GM23248 (cell line): ENCODE measurements around the gene EXOC2. TPM values are rescaled to one million over a fixed set of nuclear protein-coding genes. Genes with fewer than 3 reads are reported as not detected.
"Not testable (repeated sequence)": the region's sequence is repeated elsewhere in the genome, so short reads cannot be mapped to it uniquely, and the experiment has no call there.

Experiments
- DNase-seq: peaks from one replicate; pipeline ENCODE4 v3.0.0-alpha.2; 2015
- H2AFZ ChIP-seq: fragments of 200-600 bp; sonication (generic); 2 replicates; pipeline ENCODE4 v1.6.1; 2016; ENCODE audit warnings: antibody characterized with exemption
- H3F3A ChIP-seq: fragments of 200-600 bp; sonication (generic); 2 replicates; pipeline ENCODE4 v1.6.1; 2016; ENCODE audit warnings: mild to moderate bottlenecking, antibody characterized with exemption, mixed run types; ENCODE audit not compliant: insufficient read depth
- H3K27ac ChIP-seq: fragments of 200-600 bp; sonication (generic); 2 replicates; pipeline ENCODE4 v1.5.1; 2016; ENCODE audit warnings: mild to moderate bottlenecking
- H3K27me3 ChIP-seq: fragments of 200-600 bp; sonication (generic); replicated peaks from 2 replicates; pipeline ENCODE4 v1.6.1; 2016; ENCODE audit warnings: mild to moderate bottlenecking; ENCODE audit not compliant: insufficient read depth
- H3K36me3 ChIP-seq: fragments of 200-600 bp; sonication (generic); 2 replicates; pipeline ENCODE4 v1.6.1; 2016; ENCODE audit warnings: low read depth, mild to moderate bottlenecking
- H3K4me1 ChIP-seq: fragments of 200-600 bp; sonication (generic); 2 replicates; pipeline ENCODE4 v1.6.1; 2016; ENCODE audit warnings: mild to moderate bottlenecking; ENCODE audit not compliant: insufficient read depth
- H3K4me2 ChIP-seq: fragments of 200-600 bp; sonication (generic); one replicate; pipeline ENCODE4 v1.6.1; 2016; ENCODE audit warnings: mild to moderate bottlenecking; ENCODE audit not compliant: unreplicated experiment
- H3K4me3 ChIP-seq: fragments of 200-600 bp; sonication (generic); 2 replicates; pipeline ENCODE4 v1.5.1; 2016; ENCODE audit warnings: mild to moderate bottlenecking
- H3K79me2 ChIP-seq: fragments of 200-600 bp; sonication (generic); 2 replicates; pipeline ENCODE4 v1.6.1; 2016; ENCODE audit warnings: mild to moderate bottlenecking; ENCODE audit not compliant: insufficient read depth
- H3K9ac ChIP-seq: fragments of 200-600 bp; sonication (generic); 2 replicates; pipeline ENCODE4 v1.6.1; 2016; ENCODE audit warnings: mild to moderate bottlenecking
- H3K9me2 ChIP-seq: fragments of 200-600 bp; sonication (generic); 2 replicates; pipeline ENCODE4 v1.6.1; 2016; ENCODE audit warnings: mixed run types, mild to moderate bottlenecking, moderate library complexity; ENCODE audit not compliant: insufficient read depth
- H3K9me3 ChIP-seq: fragments of 200-600 bp; sonication (generic); one replicate; pipeline ENCODE4 v1.6.1; 2017; ENCODE audit warnings: low read depth
- H4K20me1 ChIP-seq: fragments of 200-600 bp; sonication (generic); 2 replicates; pipeline ENCODE4 v1.6.0; 2016; ENCODE audit not compliant: insufficient read depth
- EZH2 ChIP-seq: fragments of 200-600 bp; sonication (generic); IDR thresholded peaks from 2 replicates; pipeline ENCODE4 v1.6.1; 2018; ENCODE audit warnings: antibody characterized with exemption, mild to moderate bottlenecking; ENCODE audit not compliant: insufficient read depth, poor library complexity, severe bottlenecking
- EZH2phosphoT487 ChIP-seq: fragments of 200-600 bp; sonication (generic); IDR thresholded peaks from 2 replicates; pipeline ENCODE4 v1.6.1; 2018; ENCODE audit warnings: antibody characterized with exemption, moderate library complexity, mild to moderate bottlenecking, low read depth; ENCODE audit not compliant: insufficient read depth
- WGBS, 2 experiments: methylation state at CpG; one replicate each; pipeline ENCODE4 v1.1.6; 2015 to 2017; ENCODE audit warnings: low lambda C conversion rate in 2 of 2, low coverage in 1 of 2; ENCODE audit errors: missing lambda C conversion rate in 2 of 2; 5-methylcytosine and 5-hydroxymethylcytosine counted together
- in situ Hi-C: fragments of 300-500 bp; cut with MboI; formaldehyde crosslinking; loops from 2 replicates; pipeline ENCODE4 v1.15.0; 2020
- polyA plus RNA-seq: library from polyadenylated mRNA; unstranded; fragments of >200 nt; fragmentation: Nextera tagmentation; extraction: Ambion mirVana; gene quantifications from 2 replicates; pipeline ENCODE4 v1.2.1, GENCODE V29; 2016
- total RNA-seq: library from RNA; depleted of rRNA; stranded (reverse); fragments of >200 nt; shearing (Covaris generic); gene quantifications from 2 replicates; pipeline ENCODE4 v1.2.3, GENCODE V29; 2014

The EXOC2 gene
- total and polyA plus RNA-seq, 2 experiments from 2014 or later = 17.5 to 32.9 TPM

GRCh38 chr6:699319-699718, 6.4 kb upstream of the EXOC2 start:
- WGBS, 2 experiments = 89 to 93% methylated on average over 6 of the region's 6 CpGs

DNA sequence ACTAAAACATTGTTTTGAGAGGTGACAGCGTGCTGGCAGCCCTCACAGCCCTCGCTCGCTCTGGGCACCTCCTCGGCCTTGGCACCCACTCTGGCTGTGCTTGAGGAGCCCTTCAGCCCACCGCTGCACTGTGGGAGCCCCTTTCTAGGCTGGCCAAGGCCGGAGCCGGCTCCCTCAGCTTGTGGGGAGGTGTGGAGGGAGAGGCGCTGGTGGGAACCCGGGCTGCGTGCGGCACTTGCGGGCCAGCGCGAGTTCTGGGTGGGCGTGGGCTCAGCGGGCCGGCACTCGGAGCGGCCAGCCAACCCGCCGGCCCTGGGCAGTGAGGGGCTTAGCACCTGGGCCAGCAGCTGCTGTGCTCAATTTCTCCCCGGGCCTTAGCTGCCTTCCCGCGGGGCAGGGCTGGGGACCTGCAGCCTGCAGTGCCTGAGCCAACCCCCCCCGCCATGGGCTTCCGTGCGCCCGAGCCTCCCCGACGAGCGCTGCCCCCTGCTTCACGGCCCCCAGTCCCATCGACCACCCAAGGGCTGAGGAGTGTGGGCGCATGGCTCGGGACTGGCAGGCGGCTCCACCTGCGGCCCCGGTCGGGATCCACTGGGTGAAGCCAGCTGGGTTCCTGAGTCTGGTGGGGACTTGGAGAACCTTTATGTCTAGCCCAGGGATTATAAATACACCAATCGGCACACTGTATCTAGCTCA, 1.6 kb upstream of the EXOC2 start:
- H4K20me1 ChIP-seq, H3F3A ChIP-seq, H3K27me3 ChIP-seq, H3K9me3 ChIP-seq, H3K4me3 ChIP-seq, H3K4me2 ChIP-seq, H2AFZ ChIP-seq, H3K36me3 ChIP-seq, in situ Hi-C loops, H3K27ac ChIP-seq, H3K4me1 ChIP-seq, H3K9me2 ChIP-seq, H3K9ac ChIP-seq, DNase-seq: not testable (repeated sequence)
- H3K79me2 ChIP-seq = peaks cover 29% of the 10 kb centered on the region
- 95% methylated on average over 24 to 35 of the region's 40 CpGs for WGBS, 2 experiments

More at GRCh38 chr6:699319-699718, 6.4 kb upstream of the EXOC2 start:
- H3K27ac ChIP-seq = no peak overlapping the region
- no peaks in the 10 kb centered on the region for H4K20me1 ChIP-seq
- H3K9ac ChIP-seq = no peak overlapping the region
- no peaks in the 10 kb centered on the region for H3F3A ChIP-seq
- no peak overlapping the region for H2AFZ ChIP-seq
- in situ Hi-C loops = no loop called here
- TF ChIP-seq EZH2 (no peak), EZH2phosphoT487 (no peak)
- no peak overlapping the region for H3K4me3 ChIP-seq
- H3K4me2 ChIP-seq = no peak overlapping the region
- H3K36me3 ChIP-seq = no peaks in the 10 kb centered on the region
- H3K9me2 ChIP-seq = no peaks in the 10 kb centered on the region
- H3K79me2 ChIP-seq = no peaks in the 10 kb centered on the region
- no peaks in the 10 kb centered on the region for H3K4me1 ChIP-seq
- no peak for DNase-seq
- H3K9me3 ChIP-seq = no peaks in the 10 kb centered on the region
- no peaks in the 10 kb centered on the region for H3K27me3 ChIP-seq

- Histone ChIP-seq H3K9me3 (no peaks in the 10 kb centered on the region), H3K27me3 (no peaks in the 10 kb centered on the region), H3F3A (no peaks in the 10 kb centered on the region), H2AFZ (peak overlapping the region; percentile 97; the same call in 1 of the 2 replicates), H3K9ac (peak overlapping the region; percentile 78), H3K9me2 (no peaks in the 10 kb centered on the region), H3K27ac (no peak overlapping the region), H3K4me2 (peak overlapping the region; percentile 54), H3K36me3 (no peaks in the 10 kb centered on the region), H3K79me2 (peaks cover 38% of the 10 kb centered on the region), H3K4me3 (peak overlapping the region; percentile 91), H4K20me1 (peaks cover 6% of the 10 kb centered on the region; the same call in 1 of the 2 replicates), H3K4me1 (peaks cover 9% of the 10 kb centered on the region)
- in situ Hi-C loops = no loop called here
- no peak for DNase-seq
- 84 to 89% methylated on average over 1 to 12 of the region's 12 CpGs for WGBS, 2 experiments
- TF ChIP-seq EZH2phosphoT487 (no peak), EZH2 (no peak)
These were observed 727 bp upstream of the EXOC2 start for GRCh38 chr6:693723-694009.

DNA sequence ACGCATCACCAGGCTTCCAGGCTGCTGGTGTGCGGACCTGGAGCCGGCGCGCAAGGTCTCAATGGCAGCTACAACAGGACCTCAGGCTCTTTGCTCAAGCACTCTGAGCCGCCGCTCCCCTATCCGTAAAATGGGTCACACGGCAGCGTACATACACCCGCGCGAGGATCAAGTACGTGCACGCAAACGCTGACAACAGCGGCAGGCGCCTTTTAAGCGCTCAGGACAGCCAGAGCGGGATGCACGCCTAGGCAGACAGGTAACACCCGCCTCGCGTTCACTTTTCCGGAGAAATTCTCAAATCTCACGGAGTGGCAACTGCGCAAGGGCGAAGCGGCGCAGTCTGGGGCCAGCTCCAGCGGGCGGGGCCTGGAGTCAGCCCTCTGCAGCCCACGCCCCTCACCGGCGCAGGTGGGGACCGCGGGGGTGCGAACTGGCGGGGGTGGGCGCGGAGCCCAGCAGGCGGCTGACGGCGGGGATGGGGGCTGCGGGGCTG, 535 bp downstream of the EXOC2 start:
- Histone ChIP-seq H3K36me3 (no peaks in the 10 kb centered on the region), H3K4me3 (peak overlapping the region; percentile 91), H2AFZ (peak overlapping the region; percentile 97), H3K9ac (peak overlapping the region; percentile 78), H3K9me2 (no peaks in the 10 kb centered on the region), H3K27me3 (no peaks in the 10 kb centered on the region), H3K4me1 (peaks cover 9% of the 10 kb centered on the region), H3F3A (no peaks in the 10 kb centered on the region), H4K20me1 (peaks cover 6% of the 10 kb centered on the region; the same call in 1 of the 2 replicates), H3K9me3 (no peaks in the 10 kb centered on the region), H3K27ac (peak overlapping the region; percentile 39), H3K4me2 (peak overlapping the region; percentile 54), H3K79me2 (peaks cover 44% of the 10 kb centered on the region)
- WGBS, 2 experiments = 1 to 2% methylated on average over 36 to 39 of the region's 45 CpGs
- in situ Hi-C loops = no loop called here
- DNase-seq = peak; percentile 75
- TF ChIP-seq EZH2 (no peak), EZH2phosphoT487 (no peak)

- H3K27ac ChIP-seq = no peak overlapping the region
- TF ChIP-seq EZH2 = no peak
- no peak for TF ChIP-seq EZH2phosphoT487
These were observed 3.7 kb downstream of the EXOC2 start for GRCh38 chr6:689223-689622.

More at GRCh38 chr6:689223-689622, 3.7 kb downstream of the EXOC2 start:
- Histone ChIP-seq H3K36me3 (no peaks in the 10 kb centered on the region), H3K79me2 (peaks cover 73% of the 10 kb centered on the region), H3K9me3 (no peaks in the 10 kb centered on the region), H4K20me1 (peaks cover 6% of the 10 kb centered on the region; the same call in 1 of the 2 replicates), H3F3A (no peaks in the 10 kb centered on the region; the same call in 1 of the 2 replicates), H3K4me1 (peaks cover 19% of the 10 kb centered on the region), H2AFZ (no peak overlapping the region), H3K4me2 (no peak overlapping the region), H3K9ac (no peak overlapping the region), H3K9me2 (no peaks in the 10 kb centered on the region), H3K4me3 (no peak overlapping the region), H3K27me3 (no peaks in the 10 kb centered on the region)
- WGBS, 2 experiments = 66 to 79% methylated on average over 2 of the region's 2 CpGs
- DNase-seq = no peak
- in situ Hi-C loops = no loop called here
